CD4-positive, alpha-beta T cell treated with Interleukin-15 for 4 hours (primary cell): ENCODE measurements around the gene SNED1.
A peak's percentile ranks its signal among the peaks of the same experiment; 100 is the strongest.

Source experiments
- DNase-seq: peaks from one replicate; pipeline ENCODE4 v3.0.0-alpha.2; 2020; ENCODE audit warnings: low spot score

SNED1 gene

DNA sequence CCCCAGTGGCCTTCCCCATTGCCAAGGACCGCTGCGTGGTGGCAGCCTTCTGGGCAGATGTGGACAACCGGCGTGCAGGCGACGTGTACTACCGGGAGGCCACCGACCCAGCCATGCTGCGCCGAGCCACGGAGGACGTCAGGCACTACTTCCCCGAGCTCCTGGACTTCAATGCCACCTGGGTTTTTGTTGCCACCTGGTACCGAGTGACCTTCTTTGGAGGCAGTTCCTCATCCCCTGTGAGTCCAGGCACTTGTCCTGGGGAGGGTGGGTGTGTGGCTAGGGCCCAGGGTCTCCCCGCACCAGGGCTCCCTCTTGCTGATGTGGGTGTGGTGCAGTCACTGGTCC lies 31.9 kb downstream of the SNED1 start:
- no peak for DNase-seq

DNA sequence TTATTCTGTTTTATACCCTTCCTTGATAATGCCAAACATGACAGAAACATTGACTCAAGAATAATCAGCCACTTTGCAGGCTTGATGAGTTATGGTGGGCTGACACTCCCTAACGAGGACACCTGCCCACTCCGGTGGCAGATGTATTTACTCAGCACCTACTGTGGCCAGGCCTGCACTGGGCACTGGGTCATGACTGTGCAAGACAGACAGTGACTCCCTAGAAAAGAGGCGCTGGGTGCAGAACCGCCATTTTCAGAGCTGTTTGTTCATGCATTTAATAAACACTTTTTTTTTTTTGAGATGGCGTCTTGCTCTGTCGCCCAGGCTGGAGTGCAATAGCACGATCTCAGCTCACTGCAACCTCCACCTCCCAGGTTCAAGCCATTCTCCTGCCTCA lies 32.5 kb downstream of the SNED1 start:
- DNase-seq, result no peak

DNA sequence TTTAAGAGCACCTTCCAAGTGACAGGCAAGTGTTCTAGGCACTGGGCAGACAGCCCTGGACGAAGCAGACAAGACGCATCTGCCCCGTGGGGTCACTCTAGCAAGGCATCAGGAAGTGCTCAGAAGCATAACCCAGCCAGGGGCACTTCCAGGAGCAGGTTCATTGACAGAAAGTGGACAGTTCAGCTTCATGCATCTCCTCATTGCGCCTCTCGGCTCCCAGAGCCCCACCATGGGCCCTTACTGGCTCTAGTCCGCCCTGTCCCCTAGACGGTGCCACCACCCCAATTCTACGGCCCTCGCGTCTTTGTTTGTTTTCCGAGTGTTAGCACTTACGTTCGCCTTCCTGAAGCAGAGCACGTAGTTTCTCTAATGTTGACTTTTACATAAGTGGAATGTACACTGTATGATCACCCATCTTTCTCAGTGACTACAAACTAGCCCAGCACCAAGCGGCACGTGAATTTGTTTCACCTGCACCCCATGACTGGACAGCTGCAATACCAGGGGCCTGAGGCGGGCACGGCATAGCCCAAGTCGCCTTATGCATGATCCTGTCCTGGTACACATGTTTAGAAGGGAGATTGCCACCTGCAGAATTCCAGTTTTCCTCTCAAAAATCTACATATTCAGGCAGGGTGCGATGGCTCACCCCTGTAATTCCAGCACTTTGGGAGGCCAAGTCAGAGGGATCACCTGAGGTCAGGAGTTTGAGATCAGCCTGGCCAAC lies 33.2 kb downstream of the SNED1 start:
- no peak for DNase-seq

DNA sequence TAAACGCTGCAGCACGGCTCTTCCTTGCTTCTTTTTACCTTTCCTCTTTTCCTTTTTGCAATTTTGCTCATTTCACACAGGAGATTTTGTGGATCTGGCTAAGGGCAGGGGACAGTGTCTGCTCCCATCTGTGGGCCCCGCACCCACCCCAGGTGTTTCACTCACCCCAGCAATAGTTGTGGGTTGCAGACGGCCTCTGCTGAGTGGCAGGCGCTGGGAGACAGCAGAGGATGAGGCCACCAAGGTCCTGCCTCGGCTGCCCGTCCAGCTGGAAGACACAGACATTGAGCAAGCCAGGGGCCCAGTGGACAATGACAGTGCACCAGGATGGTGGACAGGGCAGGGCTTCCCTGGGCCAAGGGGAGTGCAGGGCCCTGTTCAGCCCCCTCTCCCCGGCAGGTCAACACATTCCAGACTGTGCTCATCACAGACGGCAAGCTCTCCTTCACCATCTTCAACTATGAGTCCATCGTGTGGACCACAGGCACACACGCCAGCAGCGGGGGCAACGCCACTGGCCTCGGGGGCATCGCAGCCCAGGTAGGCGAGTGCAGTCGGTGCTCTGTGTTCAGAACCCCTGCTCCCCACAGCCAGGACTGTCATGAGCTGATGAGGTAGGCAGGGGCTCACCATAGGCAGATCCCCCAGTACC lies 35.0 kb downstream of the SNED1 start:
- DNase-seq, result no peak

DNA sequence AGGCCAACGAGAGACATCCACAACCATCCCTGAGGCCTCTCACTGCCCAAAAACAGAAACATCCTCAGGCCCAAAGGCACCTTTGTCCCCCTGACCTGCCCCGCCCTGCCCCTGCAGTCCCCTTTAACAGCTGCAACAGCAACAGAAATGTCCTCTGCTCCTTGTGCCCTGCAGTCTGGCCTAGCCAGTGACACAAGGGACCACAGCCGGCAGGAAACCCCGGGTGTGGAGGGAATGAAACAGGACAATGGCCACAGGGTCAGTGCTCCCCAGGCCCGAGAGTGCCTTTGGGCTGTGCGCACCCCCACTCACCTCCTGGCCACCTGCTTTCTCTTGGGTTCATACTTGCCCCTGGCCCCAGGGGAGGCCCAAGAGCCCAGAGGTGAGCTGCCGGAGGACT lies 35.6 kb downstream of the SNED1 start:
- DNase-seq, result no peak

DNA sequence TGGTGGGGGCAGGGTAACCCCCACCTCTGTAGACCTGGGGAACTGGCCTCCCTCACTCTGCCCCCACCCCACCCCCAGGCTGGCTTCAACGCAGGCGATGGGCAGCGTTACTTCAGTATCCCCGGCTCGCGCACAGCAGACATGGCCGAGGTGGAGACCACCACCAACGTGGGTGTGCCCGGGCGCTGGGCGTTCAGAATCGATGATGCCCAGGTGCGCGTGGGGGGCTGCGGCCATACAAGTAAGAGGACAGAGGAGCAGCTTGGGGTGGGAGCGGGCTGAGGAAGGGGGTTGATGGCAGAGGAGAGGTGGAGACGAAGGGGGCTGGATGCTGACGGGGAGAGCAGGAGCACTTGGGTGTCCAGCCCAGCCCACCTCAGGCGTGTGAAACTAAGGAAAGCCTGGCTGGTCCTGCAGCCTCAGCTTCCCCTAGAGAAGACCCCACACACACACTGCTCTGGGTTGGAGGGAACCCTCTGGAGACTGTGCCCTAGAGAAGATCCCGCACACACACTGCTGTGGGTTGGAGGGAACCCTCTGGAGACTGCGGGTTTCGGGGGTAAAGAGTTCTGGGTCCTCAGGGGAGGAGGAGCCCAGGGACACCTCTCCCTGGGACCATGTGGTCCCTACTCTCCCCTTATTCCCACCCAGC lies 36.2 kb downstream of the SNED1 start:
- no peak for DNase-seq

DNA sequence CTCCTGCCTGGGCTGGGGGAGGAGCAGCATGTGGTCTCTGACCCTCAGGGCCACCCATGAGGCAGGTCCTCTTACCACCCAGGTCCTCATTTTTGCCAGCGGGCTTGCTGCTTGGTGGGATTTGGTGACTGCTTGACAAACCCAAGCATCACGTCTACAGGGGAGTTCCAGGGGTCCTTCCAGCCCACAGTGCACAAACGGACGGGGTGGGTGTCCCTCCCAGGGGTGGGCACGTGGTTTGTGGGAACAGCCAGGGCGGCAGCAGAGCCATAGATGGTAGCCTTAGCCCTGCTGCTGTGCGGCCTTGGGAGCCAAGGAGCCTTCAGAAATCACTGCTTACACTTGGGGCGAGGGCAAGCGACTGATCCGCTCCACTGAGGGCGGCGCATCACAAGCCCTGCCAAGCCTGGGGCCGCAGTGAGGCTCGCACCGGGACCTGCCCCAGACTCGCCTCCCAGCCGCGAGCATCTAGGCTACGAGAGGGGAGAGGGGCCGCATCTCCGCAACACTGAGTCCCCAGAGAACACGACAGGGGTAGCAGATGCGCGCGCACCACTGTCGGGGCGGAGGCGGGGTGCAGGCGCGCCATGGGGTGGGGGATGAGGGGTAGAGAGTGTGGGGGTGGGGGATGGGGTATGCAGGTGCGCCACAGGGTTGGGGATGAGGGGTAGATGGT lies 36.9 kb downstream of the SNED1 start:
- DNase-seq, result peak; percentile 16

DNA sequence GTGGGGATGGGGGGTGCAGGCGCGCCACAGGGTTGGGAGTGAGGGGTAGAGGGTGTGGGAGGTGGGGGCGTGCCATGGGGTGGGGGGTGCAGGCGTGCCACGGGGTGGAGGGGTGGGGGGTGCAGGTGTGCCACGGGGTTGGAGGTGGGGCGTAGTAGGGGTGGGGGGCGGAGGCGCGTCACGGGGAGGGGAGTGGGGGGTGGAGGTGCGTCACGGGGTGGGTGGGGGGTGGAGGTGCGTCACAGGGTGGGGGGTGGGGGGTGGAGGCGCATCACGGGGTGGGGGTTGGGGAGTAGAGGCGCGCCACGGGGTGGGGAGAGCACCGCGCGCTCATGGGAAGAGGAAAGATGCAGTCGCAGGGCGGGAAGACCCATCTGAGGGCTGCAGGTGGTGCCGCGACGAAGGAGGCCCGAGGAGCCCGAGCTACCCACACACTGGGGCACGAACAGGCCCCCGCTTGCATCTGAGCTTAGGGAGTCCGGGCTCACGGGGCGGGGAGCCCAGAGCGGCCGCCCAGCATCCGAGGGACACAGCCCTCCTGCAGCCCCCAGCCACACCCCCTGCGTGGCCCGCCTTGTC lies 37.5 kb downstream of the SNED1 start:
- DNase-seq, result peak; percentile 8

DNA sequence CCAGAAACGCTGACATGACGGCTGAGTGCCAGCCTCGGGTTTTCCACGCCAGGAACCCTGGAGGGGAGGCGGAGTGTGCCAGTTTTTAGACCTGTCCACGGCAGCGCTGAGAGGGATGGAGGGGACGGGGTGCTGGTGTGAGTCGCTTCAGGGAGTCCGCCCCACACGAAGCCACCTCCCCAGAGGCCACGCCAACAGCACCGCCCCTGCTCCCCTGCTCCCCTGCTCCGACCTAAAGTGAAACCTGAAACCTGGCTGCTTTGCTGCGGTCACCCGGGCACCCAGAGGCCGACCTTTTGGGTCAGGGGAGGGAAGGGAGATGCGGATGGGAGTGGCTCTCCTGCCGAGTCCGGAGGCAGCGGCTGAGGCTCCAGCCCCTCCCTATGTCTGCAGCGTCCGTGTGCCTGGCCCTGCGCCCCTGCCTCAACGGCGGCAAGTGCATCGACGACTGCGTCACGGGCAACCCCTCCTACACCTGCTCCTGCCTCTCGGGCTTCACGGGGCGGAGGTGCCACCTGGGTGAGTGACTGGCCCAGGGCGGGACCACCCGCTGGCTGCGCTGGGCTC lies 38.1 kb downstream of the SNED1 start:
- DNase-seq, result peak; percentile 50

DNA sequence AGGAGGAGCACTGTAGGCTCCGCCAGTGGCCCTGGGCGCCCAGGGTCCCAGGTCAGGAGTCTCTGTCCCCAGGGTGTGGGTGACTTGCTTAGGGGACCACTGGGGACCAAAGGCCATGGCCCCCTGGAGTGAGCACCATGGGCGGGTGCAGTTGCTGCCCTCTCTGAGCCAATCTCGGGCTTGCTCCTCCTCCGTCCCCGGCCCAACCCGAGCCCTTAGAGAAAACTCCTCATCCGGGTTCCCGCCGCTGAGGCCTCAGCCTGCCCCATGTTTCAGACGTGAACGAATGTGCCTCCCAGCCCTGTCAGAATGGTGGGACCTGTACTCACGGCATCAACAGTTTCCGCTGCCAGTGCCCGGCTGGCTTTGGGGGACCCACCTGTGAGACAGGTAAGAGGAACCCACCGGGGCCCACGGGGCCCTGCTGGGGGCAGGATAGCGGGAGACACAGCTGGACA lies 38.6 kb downstream of the SNED1 start:
- peak; percentile 8 for DNase-seq

DNA sequence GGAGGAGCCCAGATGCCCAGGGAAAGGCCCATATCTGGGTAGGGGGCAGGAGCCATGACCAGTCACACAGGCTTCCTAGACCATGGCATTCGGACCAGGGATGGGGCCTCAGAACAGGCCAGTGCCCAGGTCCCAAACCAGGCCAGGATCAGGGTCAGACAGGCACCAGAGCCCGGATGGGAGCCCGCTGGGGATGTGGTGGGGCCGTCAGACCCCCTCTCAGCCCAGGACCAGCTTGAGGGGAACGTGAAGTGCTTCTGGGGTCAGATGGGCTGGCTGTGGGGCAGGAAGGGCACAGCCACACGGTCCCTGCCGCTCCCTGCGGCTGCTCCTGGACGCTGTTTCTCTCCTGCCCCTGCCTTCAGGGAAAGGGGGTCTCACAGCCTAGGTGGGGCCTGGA lies 39.1 kb downstream of the SNED1 start:
- DNase-seq, result no peak

DNA sequence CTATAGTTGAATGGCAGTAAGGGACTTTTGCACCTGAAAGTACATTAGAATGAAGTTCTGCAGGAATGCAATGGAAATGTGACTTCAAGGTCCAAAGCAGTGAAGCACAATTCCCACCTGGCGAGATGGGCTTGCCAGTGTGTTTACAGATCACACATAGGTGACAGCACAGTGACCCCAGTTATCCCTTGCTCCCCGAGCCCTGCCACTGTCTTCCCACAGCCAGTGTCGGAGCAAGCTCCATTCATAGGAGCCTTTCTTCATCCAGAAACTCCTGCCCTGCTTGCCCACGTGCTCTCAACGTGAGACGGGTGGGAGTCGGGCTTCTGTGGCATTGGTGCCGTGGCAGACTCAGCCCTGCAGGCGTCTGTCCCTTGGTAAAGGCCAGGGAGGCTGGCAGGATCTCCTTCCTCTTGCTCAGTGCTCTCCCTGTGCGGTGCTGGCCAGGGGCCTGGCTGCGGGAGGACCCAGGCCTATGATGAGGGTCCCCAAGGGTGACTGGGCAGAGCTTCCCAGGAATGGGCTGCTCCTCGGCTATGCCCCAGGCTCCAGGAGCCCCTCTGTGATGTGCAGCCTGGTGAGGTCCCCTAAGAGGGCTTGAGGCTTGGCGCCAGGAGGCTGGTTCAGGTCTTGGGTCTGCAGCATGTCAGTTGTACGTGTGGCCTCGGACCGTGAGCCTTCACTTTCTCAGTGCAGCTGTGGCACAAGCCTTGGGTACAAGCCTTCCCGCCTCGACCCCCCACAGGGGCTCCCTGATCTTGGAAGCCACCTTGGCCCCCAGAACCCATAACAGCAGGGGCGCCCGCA lies 40.2 kb downstream of the SNED1 start:
- no peak for DNase-seq

DNA sequence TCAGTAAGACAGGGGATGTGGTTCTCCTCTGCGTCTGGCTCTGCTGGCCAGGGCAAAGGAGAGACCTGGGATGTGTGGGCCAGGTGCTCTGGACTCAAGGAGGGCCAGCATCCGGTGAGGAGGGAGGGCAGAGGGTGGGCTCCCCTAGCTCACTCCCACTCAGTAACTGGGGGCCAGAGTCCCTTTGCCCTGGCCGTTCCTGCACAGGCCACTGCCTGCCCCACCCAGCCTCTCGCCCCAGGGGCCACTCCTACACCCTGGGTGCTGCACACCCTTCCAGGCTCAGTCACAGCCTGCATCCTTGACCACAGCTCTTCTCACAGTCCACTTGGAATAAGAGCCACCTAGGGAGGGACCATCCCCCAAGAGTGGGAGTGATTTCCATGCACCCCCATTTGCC lies 41.0 kb downstream of the SNED1 start:
- no peak for DNase-seq

DNA sequence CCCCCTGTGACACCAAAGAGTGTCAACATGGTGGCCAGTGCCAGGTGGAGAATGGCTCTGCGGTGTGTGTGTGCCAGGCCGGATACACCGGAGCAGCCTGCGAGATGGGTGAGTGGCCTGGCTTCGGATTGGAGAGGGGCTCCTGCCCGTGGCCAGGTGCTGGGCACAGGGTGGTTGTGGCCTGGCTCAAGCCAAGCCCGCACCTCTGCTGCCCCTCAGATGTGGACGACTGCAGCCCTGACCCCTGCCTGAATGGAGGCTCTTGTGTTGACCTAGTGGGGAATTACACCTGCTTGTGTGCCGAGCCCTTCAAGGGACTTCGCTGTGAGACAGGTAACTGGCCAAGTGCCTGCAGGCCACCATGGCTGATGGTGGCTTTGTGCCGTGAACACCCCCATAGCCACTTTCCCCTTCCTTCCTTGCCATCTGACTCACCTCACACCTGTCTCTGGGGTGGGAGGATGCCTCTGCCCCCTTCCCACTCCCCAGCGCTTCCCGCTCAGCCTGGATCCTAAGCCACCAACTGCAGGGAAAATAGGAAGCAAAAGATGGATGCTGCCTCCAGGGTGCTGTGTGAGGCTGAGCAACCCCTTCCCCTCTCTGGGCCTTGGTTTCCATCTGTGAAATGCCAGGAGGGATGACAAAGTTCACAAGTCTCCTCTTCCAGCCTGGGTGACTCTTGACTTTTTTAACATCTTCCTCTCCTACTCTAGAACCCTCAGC lies 41.8 kb downstream of the SNED1 start:
- no peak for DNase-seq

DNA sequence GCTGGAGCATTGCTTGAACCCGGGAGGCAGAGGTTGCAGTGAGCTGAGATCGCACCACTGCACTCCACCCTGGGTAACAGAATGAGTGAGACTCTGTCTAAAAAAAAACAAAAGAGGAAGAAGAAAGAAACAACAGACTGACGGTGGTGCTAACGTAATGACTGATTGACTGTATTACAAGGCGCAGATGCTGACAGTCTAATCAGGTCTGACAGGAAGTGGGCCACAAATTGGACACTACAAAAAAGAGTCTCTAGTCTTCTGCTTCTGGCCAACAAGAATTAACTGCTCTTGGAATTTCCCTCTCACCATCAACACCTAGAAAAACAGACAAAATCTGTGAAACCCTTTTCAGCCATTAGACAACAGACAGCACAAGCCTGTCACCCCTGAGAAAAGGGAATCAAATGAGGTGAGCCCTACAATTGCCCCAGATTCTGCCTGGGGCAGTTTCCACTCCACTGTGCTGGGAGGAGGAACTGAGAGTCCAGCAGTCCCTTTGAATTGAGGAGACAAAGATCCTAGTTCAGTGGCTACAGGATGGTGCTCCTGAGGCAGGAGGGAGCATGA lies 43.3 kb downstream of the SNED1 start:
- DNase-seq, result no peak

DNA sequence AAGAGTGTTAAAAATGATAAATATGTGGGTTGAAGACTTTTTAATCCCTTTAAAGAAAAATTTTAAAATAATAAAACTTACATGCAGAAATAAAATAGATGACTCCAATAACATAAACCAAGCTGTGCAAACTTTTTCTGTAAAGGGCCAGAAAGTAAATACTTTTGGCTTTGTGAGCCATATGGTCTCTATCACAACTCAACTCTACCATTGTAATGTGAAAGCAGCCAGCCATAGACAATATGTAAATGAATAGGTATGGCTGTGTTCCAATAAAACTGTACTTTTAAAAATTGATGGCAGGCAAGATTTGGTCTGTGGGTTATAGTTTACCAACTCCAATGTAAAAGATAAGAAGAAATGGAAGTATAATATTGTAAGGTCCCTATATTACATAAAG lies 45.2 kb downstream of the SNED1 start:
- DNase-seq, result no peak

DNA sequence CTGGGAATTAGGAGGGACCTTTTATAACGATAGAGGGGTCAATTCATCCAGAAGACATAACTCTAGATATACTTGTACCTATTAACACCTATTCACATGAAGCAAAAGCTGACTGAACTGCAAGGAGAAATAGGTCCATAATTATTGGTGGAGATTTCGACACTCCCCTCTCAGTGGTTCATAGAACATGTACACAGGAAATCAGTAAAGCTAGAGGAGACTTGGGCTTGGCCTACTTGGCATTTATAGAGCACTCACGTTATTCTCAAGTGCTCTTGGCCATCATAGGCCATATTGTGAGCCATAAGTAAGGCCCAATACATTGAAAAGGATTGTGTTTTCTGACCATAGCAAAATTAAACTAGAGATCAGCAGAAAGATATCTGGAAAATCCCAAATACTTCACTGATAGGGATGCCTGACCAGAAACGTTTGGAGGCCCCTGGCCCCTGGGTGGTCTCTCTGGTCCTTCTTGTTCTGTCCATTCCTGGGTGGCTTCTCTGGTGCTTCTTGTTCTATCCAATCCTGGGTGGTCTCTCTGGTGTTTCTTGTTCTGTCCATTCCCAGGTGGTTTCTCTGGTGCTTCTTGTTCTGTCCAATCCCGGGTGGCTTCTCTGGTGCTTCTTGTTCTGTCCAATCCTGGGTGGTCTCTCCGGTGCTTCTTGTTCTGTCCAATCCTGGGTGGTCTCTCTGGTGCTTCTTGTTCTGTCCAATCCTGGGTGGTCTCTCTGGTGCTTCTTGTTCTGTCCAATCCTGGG lies 49.0 kb downstream of the SNED1 start:
- DNase-seq, result no peak

DNA sequence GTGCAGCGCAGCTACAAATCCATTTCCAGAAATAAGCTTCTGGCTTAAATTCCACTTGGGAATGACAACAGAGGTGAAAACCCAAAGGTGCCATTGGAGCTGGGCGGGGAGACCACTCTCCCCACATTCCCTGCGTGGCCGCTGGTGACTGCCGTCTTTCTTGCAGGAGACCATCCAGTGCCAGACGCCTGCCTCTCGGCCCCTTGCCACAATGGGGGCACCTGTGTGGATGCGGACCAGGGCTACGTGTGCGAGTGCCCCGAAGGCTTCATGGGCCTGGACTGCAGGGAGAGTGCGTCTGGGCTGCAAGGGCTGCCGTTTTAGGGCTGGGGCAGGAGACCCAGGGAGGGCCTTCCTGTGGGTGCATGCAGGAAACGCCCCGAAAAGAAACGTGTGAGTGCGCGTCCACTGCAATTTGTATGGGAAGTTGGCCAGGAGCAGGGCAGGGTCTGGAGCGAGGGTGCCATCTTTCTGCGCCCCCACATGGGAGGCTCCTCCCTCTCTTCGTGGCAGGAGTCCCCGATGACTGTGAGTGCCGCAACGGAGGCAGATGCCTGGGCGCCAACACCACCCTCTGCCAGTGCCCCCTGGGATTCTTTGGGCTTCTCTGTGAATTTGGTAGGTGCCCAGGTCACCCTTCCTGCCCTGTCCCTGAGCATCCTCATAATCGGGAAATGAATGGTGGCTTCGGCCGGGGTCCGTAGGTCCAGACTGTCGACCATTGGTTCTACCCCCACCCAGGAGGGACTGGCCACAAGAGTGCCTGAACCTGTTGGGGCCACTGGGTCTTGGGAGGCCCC lies 49.9 kb downstream of the SNED1 start:
- no peak for DNase-seq

DNA sequence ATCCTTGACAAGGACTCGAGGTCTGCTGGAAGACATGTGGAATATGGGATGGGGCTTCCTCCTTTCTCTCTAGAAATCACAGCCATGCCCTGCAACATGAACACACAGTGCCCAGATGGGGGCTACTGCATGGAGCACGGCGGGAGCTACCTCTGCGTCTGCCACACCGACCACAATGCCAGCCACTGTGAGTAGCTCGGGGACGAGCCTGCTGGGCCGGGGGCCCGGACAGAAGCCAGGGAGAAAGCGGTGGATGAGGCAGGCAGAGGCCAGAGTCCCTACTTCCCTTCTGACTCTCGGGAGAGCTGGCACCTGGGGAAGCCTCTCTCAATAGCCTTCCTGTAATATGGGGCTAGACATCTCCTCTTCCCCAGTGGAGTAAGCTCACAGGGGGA lies 50.5 kb downstream of the SNED1 start:
- DNase-seq, result no peak
